IPS-18c (cell line): ENCODE measurements around the gene LBX2.

Source experiments
- H3K4me3 ChIP-seq: 2 replicates; pipeline ENCODE4 v1.7.0; 2013; ENCODE audit warnings: low read depth, mild to moderate bottlenecking, low read length, moderate library complexity; ENCODE audit not compliant: insufficient read depth
- H3K9me3 ChIP-seq: one replicate; pipeline ENCODE4 v1.6.1; 2013; ENCODE audit warnings: mild to moderate bottlenecking, low read length, moderate library complexity; ENCODE audit not compliant: control insufficient read depth, insufficient read depth

The LBX2 gene, protein sequence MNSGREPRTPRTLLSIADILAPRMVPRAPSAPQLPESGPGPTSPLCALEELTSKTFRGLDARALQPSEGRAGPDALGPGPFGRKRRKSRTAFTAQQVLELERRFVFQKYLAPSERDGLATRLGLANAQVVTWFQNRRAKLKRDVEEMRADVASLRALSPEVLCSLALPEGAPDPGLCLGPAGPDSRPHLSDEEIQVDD

DNA sequence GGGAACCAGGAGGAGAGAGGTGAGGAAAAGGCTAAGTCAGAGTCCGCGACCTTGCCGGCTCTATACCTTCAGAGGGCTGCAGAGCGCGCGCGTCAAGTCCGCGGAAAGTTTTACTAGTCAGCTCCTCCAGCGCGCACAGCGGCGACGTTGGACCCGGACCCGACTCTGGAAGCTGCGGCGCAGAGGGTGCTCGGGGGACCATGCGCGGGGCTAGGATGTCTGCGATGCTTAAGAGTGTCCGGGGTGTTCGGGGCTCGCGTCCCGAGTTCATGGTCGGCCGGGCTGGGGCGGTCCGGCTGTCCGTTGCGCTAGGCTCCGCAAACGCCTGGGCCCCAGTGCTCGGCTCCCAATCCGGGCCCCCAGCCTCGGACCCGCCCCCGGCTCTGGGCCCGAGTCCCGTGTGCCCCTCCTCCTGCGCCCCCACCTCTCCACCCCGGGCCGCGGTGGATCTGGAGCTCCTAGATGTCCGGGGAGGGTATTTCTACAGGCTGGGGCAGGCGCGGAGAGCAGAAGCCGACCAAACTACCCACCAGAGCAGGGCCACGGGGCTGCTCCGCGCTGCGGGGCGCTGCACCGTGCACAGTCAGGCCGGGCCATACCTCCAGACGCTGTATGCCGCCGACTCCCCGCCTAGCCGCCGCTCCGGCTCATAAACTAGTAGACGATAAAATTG, at the start of gene LBX2:
LBX2 (minus strand) TSS at position 337 of the 673 bp plus-strand sequence; CDS start at position 271, 66 bp downstream.
- no peaks in the 10 kb centered on the region for H3K9me3 ChIP-seq
- peak within 1 kb of the TSS; percentile 55 for H3K4me3 ChIP-seq

DNA sequence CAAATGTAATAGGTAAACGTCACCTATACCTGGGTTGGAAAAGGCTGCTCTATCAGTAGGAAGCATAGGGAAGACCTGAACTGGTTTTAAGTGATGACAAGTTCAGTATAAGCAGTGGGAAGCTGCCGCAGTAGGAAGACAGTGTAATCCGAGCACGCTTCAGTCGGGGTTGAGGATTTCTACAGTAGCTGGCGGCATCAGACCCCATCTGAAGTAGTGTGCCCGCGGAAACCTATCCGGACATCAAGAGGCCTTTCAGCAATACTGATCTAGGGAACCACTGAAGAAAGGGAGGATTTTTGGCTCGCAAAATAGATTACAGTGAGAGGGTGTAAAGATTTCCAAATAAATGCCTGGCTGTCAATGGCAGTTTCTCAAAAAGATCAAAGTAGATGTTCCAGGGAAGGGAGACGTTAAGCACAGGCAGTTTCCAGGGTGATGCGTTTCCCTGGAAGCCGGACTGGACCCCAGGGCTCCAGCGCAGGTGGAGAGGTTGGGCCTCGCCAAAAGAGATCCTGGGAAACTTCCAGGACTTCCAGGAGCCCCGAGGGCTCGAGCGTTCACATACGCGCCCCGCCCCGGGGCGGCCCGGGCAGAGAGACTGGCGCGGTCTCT, 49.0 kb upstream of the LBX2 start:
- H3K4me3 ChIP-seq = peak overlapping the region; percentile 77

DNA sequence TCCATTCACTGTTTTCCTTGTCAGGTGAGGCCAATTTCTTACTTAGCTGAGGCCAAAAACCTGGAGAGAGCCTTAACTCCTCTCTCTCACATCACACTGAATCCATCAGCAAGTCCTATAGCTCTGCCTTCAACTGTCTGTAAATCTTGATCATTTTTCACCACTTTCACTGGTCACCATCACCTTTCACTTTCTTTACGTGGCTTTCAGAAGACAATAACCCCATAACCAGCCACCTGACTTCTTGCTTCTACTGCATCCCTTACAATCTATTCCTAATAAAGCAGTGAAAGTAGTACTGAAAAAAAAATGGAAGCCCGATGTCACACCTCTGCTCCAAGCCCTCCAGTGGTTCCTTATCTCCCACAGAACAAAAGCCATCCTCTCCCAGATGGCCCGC, 46.6 kb upstream of the LBX2 start:
- H3K9me3 ChIP-seq = no peaks in the 10 kb centered on the region

More for the DNA sequence above, 49.0 kb upstream of the LBX2 start:
- H3K9me3 ChIP-seq = no peaks in the 10 kb centered on the region

DNA sequence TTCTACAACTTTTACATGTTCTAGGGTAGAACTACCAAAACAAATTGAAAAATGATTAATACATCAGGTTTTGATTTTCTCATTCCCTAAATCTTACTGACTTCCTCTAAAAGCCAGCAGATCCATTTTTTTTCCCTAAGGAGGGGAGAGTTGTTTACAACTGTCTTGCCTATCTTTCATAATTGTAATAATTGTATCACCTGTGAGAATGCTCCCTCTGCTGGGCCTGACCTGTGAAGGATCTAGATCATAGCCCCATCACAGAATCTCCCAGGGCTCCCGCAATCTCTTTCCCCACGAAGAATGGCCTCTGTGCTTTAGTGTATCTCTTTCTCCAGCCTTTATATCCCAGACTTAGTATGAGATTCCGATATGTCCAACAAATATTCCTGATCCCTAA, 45.2 kb upstream of the LBX2 start:
- H3K4me3 ChIP-seq = no peak overlapping the region
- no peaks in the 10 kb centered on the region for H3K9me3 ChIP-seq

More for the DNA sequence above, 46.6 kb upstream of the LBX2 start:
- no peak overlapping the region for H3K4me3 ChIP-seq

DNA sequence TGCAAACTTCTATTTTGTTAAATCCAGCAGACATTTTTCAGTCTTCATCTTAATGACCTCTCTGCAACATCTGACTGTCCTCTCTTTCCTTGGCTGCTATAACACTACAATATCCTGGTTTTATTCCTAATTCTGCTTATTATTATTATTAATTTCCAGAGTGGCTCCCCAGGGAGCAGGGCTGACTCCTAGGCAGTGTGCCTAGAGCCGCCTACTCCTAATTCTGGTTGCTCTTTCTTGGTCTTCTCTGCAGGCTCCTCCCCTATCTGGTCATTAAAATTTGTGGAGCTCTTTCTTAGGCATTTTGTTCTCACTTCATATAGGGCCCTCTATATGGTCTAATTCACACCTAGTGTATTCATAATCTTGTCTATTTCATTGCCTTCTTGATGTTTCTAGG, 43.6 kb upstream of the LBX2 start:
- no peak overlapping the region for H3K4me3 ChIP-seq
- H3K9me3 ChIP-seq = no peaks in the 10 kb centered on the region

DNA sequence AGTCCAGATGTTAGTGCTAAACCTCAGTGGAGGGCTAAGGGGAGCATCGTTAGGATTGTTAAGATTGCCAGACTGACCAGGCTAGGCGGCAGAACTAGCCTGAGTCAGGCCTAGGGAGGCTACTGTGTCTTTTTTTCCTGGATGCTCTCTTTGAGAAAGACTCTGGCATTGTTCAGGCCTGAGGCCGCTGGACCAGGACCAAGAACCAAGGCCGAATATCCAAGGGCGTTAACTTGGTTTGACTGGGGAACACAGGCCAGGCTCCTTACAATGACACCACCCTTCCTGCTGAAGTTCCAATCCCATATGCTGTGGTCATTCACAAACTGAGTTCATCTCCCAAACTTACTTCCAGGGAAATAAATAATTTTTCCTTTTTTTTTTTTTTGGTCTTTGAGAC, 40.9 kb upstream of the LBX2 start:
- H3K4me3 ChIP-seq = no peak overlapping the region
- no peaks in the 10 kb centered on the region for H3K9me3 ChIP-seq

DNA sequence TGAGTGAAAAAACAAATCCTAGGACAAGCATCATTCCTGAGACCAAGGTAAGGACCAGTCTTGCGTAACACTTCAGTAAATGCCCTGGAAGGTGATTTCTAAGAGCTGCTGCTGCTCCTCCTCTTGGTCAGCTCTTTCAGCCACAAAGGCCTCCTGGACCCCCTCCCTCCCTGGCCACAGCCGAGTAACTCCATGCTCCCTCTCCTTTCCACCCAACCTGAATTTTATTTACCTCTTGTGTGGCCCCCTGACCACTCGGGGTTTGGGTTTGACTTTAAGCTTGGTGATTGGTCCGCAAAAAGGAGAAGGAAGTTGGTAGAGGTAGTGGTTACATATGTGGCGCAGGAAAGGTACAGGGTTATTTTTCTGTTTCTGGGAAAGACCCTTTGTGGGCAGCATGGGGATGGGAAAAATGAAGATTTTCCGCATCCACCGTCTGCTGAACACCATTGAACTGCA, 39.5 kb upstream of the LBX2 start:
- no peaks in the 10 kb centered on the region for H3K9me3 ChIP-seq
- no peak overlapping the region for H3K4me3 ChIP-seq

DNA sequence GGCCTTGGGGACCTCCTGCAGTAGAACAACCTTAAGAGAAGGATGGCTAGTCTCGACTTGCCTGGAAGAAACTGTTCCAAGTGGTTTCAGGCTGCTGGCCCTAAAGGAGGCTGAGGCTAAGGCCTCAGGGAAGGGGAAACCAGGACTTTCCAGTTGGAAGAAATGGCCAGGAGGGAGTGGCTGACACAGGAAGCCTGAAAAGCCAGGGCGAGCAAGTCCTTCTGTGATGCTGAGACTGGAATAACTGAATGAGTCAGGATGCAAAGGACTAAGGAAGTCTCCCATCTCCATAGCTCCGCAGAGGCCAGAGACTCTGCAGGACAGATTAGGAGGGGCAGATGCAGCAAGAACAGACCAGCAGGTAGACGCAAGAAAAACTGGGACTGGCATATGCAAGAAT, 37.7 kb upstream of the LBX2 start:
- no peak overlapping the region for H3K4me3 ChIP-seq
- H3K9me3 ChIP-seq = no peaks in the 10 kb centered on the region

DNA sequence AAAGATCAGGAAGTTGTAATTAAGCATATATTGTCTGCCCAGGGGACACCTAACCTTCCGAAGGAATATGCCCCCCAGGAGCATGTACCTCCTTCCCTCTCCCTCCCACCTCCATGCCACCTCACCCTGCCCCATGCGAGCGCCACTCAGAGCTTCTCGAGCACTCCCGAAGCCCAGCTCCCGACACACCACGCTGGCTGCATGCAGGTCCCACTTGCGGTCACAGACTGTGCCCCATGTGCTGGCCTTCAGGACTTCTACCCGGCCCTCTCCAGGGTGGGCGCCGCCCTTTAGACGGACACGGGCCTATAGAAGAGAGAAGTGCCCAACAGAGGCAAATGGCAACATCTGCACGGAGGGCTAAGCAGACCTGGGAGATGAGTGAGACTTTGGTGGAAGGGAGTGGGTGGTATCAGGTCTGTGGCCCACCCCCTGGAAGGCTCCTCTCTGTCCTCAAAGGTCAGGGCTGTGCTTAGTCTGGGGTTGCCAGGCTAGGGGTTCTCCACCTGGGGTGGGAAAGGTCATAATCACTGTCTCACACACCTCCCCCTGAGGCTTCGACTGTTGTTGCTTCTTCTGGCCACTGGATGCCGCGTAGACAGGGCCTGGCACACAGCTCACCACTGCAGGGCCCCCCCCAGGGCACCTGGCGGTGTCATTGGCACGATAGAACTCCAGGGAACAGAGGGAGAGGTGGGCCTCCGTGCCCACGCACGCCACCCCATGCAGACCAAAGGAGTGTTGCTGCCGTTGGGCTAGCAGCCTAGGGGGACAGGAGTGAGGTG, 37.0 kb upstream of the LBX2 start:
- H3K9me3 ChIP-seq = no peaks in the 10 kb centered on the region
- no peak overlapping the region for H3K4me3 ChIP-seq

DNA sequence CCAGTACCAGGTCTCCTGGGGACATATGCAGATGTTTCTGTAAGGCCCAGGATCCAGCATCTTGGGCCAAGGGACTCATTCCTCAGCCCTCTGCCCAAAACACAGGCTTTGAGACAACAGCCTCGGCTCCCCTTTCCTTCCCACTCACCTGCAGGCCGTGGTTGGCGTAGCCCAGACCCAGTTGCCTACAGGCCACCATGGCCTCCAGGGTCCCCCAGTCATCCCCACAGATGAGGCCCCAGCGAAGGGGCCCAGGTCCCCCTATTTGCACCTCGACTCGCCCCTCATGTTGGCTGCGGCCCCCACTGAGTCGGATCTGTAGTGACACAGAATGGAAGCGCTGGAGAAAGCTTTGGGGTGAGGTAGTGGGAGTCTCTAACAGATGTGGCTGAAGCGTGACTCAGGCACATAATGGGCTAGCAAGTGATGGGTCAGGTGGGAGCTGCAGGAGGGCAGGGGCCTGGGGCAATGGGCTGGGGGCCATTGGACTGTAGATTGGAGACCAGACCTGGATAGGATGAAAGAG, 36.1 kb upstream of the LBX2 start:
- Histone ChIP-seq H3K4me3 (no peak overlapping the region), H3K9me3 (no peaks in the 10 kb centered on the region)

DNA sequence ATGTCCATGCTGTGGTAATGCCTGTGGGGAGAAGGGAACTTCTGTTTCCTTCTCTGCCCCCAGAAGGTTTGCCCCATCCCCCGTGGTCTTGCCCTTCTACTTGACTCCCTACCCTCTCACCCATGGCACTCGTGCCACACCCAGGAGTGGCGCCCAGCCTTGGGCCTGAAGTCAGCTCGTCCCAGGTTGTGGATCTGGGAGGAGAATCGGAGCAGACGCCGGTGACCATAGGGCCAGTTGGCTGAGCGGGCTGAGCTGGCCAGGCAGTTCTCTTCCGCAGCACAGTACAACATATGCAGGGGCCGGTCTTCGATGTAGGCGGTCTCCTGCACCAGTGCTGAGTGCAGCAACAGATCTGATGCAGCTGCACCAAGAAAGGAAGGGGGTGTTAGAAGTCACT, 35.0 kb upstream of the LBX2 start:
- no peak overlapping the region for H3K4me3 ChIP-seq
- H3K9me3 ChIP-seq = no peaks in the 10 kb centered on the region

DNA sequence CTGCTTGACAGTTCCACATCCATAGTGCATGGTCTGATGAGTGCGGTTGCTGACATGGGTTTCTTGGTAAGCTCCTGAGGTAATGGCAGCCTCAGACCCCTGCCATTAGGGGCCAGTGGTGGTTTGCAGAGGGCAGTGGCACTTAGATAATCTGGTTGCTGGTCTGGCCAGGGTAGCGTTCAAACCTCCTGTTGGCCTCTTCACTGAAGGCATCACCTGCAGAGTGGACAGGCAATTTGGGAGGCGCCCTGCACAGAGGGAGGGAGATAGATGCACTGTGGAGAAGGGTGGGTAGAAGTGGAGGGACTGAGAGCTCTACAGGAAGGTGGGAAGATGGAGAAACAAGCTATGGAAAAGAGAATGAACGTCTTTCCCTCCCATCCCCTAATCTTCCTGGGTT, 34.1 kb upstream of the LBX2 start:
- H3K9me3 ChIP-seq = no peaks in the 10 kb centered on the region

DNA sequence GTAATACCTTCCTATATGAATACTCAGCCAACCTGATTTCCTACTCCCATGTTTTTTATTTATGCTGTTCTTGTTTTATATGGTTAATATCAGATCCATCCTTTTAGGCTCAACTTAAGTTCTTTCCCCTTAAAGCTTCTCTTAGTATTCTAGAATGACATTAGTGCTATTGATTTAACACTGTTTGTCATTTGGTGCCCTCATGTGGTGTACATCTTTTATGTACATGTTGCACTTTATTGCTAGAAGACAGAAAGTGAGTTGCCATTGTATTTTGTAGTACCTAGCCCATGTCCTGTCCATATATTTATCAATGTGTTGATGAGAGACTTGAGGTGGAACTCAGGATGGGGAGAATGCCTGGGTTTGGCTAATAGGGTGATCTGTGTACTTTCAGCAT, 32.8 kb upstream of the LBX2 start:
- no peak overlapping the region for H3K4me3 ChIP-seq
- no peaks in the 10 kb centered on the region for H3K9me3 ChIP-seq

More for the DNA sequence above, 34.1 kb upstream of the LBX2 start:
- no peak overlapping the region for H3K4me3 ChIP-seq

DNA sequence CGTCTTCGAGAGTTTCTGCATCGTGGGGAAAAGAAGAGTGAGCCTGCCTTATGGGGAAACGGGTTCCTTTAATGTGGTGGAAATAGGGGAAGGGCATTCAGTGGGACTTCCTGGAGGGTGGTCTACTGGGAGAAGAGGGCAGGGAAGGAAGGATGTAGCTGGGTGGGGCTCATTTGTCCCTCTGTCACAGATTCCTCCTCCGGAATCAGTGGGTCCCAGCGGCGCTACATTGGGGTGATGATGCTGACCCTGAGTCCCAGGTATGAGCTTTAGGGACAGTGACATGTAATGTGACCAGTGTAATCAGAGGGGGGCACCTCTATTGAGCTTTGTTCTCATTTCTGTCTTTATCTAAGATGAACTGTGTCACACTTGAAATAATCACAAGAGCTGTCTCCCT, 32.3 kb upstream of the LBX2 start:
- Histone ChIP-seq H3K9me3 (peaks cover under 1% of the 10 kb centered on the region), H3K4me3 (no peak overlapping the region)

DNA sequence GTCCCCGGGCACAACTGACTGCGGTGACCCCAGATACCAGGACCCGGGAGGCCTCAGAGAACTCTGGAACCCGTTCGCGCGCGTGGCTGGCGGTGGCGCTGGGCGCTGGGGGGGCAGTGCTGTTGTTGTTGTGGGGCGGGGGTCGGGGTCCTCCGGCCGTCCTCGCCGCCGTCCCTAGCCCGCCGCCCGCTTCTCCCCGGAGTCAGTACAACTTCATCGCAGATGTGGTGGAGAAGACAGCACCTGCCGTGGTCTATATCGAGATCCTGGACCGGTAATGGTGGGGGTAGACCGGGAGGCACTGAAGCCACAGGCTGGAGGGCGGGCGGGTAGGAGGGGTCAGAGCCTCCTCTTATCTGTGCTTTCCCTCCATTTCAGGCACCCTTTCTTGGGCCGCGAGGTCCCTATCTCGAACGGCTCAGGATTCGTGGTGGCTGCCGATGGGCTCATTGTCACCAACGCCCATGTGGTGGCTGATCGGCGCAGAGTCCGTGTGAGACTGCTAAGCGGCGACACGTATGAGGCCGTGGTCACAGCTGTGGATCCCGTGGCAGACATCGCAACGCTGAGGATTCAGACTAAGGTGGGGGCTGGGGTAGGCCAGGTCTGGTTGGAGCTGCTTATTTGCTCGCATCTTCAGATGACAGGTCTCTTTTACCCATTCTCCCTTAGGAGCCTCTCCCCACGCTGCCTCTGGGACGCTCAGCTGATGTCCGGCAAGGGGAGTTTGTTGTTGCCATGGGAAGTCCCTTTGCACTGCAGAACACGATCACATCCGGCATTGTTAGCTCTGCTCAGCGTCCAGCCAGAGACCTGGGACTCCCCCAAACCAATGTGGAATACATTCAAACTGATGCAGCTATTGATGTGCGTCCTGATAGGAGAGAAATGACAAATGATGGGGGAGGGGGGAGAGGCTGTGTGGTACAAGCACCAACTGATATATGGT, 31.1 kb upstream of the LBX2 start:
- Histone ChIP-seq H3K9me3 (peaks cover 4% of the 10 kb centered on the region), H3K4me3 (peak overlapping the region; percentile 84)

DNA sequence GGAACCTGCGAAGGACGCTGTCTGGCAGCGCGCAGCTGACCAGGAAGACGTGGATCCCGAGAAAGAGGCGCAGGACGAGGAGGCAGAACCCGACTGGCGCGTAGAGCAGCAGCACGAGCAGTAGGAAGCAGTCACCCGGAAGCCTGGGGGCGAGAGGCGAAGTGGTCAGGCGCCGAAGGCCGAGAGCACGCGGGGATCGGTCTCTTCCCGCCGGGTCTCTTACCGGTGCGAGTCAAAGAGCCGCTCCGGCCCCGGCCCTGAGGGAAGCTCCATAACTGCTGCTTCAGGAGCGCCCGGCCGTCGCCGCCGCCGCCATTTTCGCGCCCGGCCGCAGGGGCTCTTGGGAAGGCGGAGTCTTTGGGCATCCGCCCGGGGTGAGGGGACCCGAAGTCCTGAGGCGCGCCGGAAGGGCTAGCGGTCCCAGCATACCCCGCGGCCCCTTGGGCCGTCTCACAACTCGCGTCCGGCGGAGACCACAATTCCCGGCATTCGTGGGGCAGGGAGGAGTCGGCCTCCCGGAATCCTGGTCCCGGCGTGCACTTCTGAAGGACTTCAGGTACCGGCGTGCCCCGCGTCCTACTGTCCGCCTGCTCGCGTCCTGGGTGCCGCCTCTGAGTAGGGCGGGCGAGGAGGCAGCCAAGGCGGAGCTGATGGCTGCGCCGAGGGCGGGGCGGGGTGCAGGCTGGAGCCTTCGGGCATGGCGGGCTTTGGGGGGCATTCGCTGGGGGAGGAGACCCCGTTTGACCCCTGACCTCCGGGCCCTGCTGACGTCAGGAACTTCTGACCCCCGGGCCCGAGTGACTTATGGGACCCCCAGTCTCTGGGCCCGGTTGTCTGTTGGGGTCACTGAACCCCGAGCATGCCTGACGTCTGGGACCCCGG, 30.2 kb upstream of the LBX2 start, which contains the start of the genes AUP1 and HTRA2:
AUP1 (minus strand) TSS at position 350 of the 882 bp plus-strand sequence; CDS start at position 273, 77 bp downstream.
HTRA2 (plus strand) TSS at position 577 of the 882 bp plus-strand sequence; CDS start at position 651, 74 bp downstream.
- Histone ChIP-seq H3K9me3 (peaks cover 4% of the 10 kb centered on the region), H3K4me3 (peak within 1 kb of the TSS; percentile 93)
